HEK293 (cell line): ENCODE measurements around the gene BID.

ENCODE experiments used
- BCL6B ChIP-seq: fragments of 450-650 bp; formaldehyde crosslinking; IDR thresholded peaks from 2 replicates; pipeline ENCODE4 v1.5.1; 2017; ENCODE audit warnings: missing biosample characterization, missing genetic modification characterization
- YY1 ChIP-seq: fragments of 450-650 bp; formaldehyde crosslinking; IDR thresholded peaks from 2 replicates; pipeline ENCODE4 v1.5.1; 2018; ENCODE audit warnings: missing biosample characterization, missing genetic modification characterization
- ZBTB1 ChIP-seq: fragments of 450-650 bp; formaldehyde crosslinking; IDR thresholded peaks from 2 replicates; pipeline ENCODE4 v1.5.1; 2016; ENCODE audit warnings: missing biosample characterization, missing genetic modification characterization
- TF ChIP-seq, protein P1 (sequence below): fragments of 450-650 bp; formaldehyde crosslinking; IDR thresholded peaks from 2 replicates; pipeline ENCODE4 v1.5.1; 2016; ENCODE audit warnings: missing biosample characterization, missing genetic modification characterization

DNA sequence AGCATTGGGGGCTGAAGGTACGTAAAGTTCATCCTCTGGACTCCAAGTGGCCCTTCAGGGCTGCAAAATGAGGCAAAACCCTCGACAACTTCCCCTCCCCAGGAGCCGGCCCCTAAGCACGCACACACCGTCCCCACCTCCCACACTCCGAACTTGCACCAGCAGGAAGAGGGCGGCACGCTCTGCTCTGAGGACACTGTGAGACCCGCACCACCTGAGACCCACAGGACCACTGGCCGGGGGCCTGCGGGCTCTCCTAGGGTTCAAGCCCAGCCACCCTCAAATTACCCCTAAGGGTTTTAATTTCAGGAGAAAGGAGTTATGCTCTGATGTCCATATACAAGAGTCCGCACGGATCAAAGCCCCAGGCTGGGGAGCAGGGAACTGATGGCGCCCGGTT, 49.7 kb upstream of the BID start:
- TF ChIP-seq BCL6B (tag by site-specific recombination) (no peak), ZBTB1 (tag by site-specific recombination) (no peak), YY1 (no peak)
- TF ChIP-seq, protein P1, sequence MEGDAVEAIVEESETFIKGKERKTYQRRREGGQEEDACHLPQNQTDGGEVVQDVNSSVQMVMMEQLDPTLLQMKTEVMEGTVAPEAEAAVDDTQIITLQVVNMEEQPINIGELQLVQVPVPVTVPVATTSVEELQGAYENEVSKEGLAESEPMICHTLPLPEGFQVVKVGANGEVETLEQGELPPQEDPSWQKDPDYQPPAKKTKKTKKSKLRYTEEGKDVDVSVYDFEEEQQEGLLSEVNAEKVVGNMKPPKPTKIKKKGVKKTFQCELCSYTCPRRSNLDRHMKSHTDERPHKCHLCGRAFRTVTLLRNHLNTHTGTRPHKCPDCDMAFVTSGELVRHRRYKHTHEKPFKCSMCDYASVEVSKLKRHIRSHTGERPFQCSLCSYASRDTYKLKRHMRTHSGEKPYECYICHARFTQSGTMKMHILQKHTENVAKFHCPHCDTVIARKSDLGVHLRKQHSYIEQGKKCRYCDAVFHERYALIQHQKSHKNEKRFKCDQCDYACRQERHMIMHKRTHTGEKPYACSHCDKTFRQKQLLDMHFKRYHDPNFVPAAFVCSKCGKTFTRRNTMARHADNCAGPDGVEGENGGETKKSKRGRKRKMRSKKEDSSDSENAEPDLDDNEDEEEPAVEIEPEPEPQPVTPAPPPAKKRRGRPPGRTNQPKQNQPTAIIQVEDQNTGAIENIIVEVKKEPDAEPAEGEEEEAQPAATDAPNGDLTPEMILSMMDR (tag by site-specific recombination) = no peak
